Measurements from ENCODE around the gene MPPED1.

The MPPED1 gene

GRCh38 chr22:43534916-43535315 lies 123.1 kb downstream of the MPPED1 start:
- in situ Hi-C loops (cut with HindIII; ENCODE audit: low sequenced_read_pairs), result loop anchor here (25.0 kb wide), 1 partner anchor 98 kb away; no protein-coding TSS in a partner anchor

GRCh38 chr22:43535336-43535735 lies 123.5 kb downstream of the MPPED1 start:
- in situ Hi-C loops (cut with HindIII; ENCODE audit: low sequenced_read_pairs), result loop anchor here (25.0 kb wide), 1 partner anchor 98 kb away; no protein-coding TSS in a partner anchor

GRCh38 chr22:43535741-43536140 lies 123.9 kb downstream of the MPPED1 start:
- in situ Hi-C loops (cut with HindIII; ENCODE audit: low sequenced_read_pairs), result loop anchor here (25.0 kb wide), 1 partner anchor 98 kb away; no protein-coding TSS in a partner anchor

- in situ Hi-C loops (cut with HindIII; ENCODE audit: low sequenced_read_pairs), result loop anchor here (25.0 kb wide), 1 partner anchor 100 kb away; no protein-coding TSS in a partner anchor
These were observed 125.3 kb downstream of the MPPED1 start for GRCh38 chr22:43537019-43537585.

- in situ Hi-C loops (cut with HindIII; ENCODE audit: low sequenced_read_pairs), result loop anchor here (10.0 to 25.0 kb wide), 2 partner anchors 103 to 195 kb away; partner anchors contain the start of gene SCUBE1
These were observed 128.0 kb downstream of the MPPED1 start for GRCh38 chr22:43539572-43540528.

GRCh38 chr22:43540529-43540923 lies 128.7 kb downstream of the MPPED1 start:
- in situ Hi-C loops (cut with HindIII; ENCODE audit: low sequenced_read_pairs), result loop anchor here (10.0 to 25.0 kb wide), 2 partner anchors 103 to 196 kb away; partner anchors contain the start of gene SCUBE1

GRCh38 chr22:43541022-43541421 lies 129.2 kb downstream of the MPPED1 start:
- in situ Hi-C loops (cut with HindIII; ENCODE audit: low sequenced_read_pairs), result loop anchor here (10.0 to 25.0 kb wide), 2 partner anchors 104 to 196 kb away; partner anchors contain the start of gene SCUBE1

- in situ Hi-C loops (cut with HindIII; ENCODE audit: low sequenced_read_pairs), result loop anchor here (10.0 to 25.0 kb wide), 2 partner anchors 104 to 197 kb away; partner anchors contain the start of gene SCUBE1
These were observed 129.9 kb downstream of the MPPED1 start for GRCh38 chr22:43541462-43542407.

- in situ Hi-C loops (cut with HindIII; ENCODE audit: low sequenced_read_pairs), result loop anchor here (10.0 to 25.0 kb wide), 2 partner anchors 106 to 198 kb away; partner anchors contain the start of gene SCUBE1
These were observed 131.1 kb downstream of the MPPED1 start for GRCh38 chr22:43542681-43543521.

GRCh38 chr22:43543522-43544288 lies 131.9 kb downstream of the MPPED1 start:
- in situ Hi-C loops (cut with HindIII; ENCODE audit: low sequenced_read_pairs), result loop anchor here (10.0 to 25.0 kb wide), 2 partner anchors 106 to 199 kb away; partner anchors contain the start of gene SCUBE1

GRCh38 chr22:43544289-43544673 lies 132.5 kb downstream of the MPPED1 start:
- in situ Hi-C loops (cut with HindIII; ENCODE audit: low sequenced_read_pairs), result loop anchor here (10.0 to 25.0 kb wide), 2 partner anchors 107 to 199 kb away; partner anchors contain the start of gene SCUBE1

- in situ Hi-C loops (cut with HindIII; ENCODE audit: low sequenced_read_pairs), result loop anchor here (10.0 to 25.0 kb wide), 2 partner anchors 109 to 201 kb away; partner anchors contain the start of gene SCUBE1
These were observed 134.4 kb downstream of the MPPED1 start for GRCh38 chr22:43546186-43546585.

- in situ Hi-C loops (cut with HindIII; ENCODE audit: low sequenced_read_pairs), result no loop called here
These were observed 138.3 kb downstream of the MPPED1 start for GRCh38 chr22:43550024-43550620.

- in situ Hi-C loops (cut with HindIII; ENCODE audit: low sequenced_read_pairs), result no loop called here
These were observed 138.9 kb downstream of the MPPED1 start for GRCh38 chr22:43550672-43551071.

GRCh38 chr22:43553451-43554258 lies 141.8 kb downstream of the MPPED1 start:
- in situ Hi-C loops (cut with HindIII; ENCODE audit: low sequenced_read_pairs), result no loop called here

GRCh38 chr22:43554259-43554636 lies 142.4 kb downstream of the MPPED1 start:
- in situ Hi-C loops (cut with HindIII; ENCODE audit: low sequenced_read_pairs), result no loop called here
